GM06990 (cell line): ENCODE data around the gene LECT2.

Experiments used
- DNase-seq: peaks from one replicate; pipeline ENCODE4 v3.0.0-alpha.2; 2011; ENCODE audit not compliant: insufficient read length; ENCODE audit errors: extremely low read depth
- H3K27me3 ChIP-seq: replicated peaks from 2 replicates; pipeline ENCODE4 v1.6.0; 2011; ENCODE audit warnings: low read length; ENCODE audit not compliant: control insufficient read depth, insufficient read depth
- H3K36me3 ChIP-seq: 2 replicates; pipeline ENCODE4 v1.5.1; 2011; ENCODE audit warnings: low read length; ENCODE audit not compliant: control insufficient read depth, insufficient read depth
- H3K4me3 ChIP-seq: replicated peaks from 2 replicates; pipeline ENCODE4 v1.5.1; 2011; ENCODE audit warnings: low read depth, mild to moderate bottlenecking, control low read depth, low read length
- CTCF ChIP-seq: IDR thresholded peaks from 2 replicates; pipeline ENCODE4 v1.5.1; 2011; ENCODE audit warnings: low read length, control low read depth, mild to moderate bottlenecking, inconsistent platforms; ENCODE audit not compliant: insufficient read depth, poor library complexity, severe bottlenecking

LECT2 gene

GRCh38 chr5:135965504-135965903, 10.7 kb upstream of the LECT2 start:
- Histone ChIP-seq H3K36me3 (no peaks in the 10 kb centered on the region), H3K4me3 (no peak overlapping the region), H3K27me3 (0 out of 2 replicates have a peak, but pooled peaks cover 1% of the 10 kb centered on the region)
- TF ChIP-seq CTCF: no peak
- no peak for DNase-seq

GRCh38 chr5:135964670-135965320, 10.0 kb upstream of the LECT2 start:
- no peak for TF ChIP-seq CTCF
- no peak for DNase-seq
- H3K27me3 ChIP-seq: 0 out of 2 replicates have a peak, but pooled peaks cover 1% of the 10 kb centered on the region
- no peak overlapping the region for H3K4me3 ChIP-seq
- no peaks in the 10 kb centered on the region for H3K36me3 ChIP-seq

- no peak for DNase-seq
- H3K4me3 ChIP-seq: no peak overlapping the region
- H3K36me3 ChIP-seq: no peaks in the 10 kb centered on the region
- H3K27me3 ChIP-seq: no peaks in the 10 kb centered on the region
- no peak for TF ChIP-seq CTCF
Observed at GRCh38 chr5:135955525-135955924, 742 bp upstream of the LECT2 start.

GRCh38 chr5:135953850-135954249, 933 bp downstream of the LECT2 start:
- no peaks in the 10 kb centered on the region for H3K27me3 ChIP-seq
- H3K36me3 ChIP-seq: no peaks in the 10 kb centered on the region
- DNase-seq: no peak
- H3K4me3 ChIP-seq: no peak overlapping the region
- no peak for TF ChIP-seq CTCF

GRCh38 chr5:135952683-135953082, 2.1 kb downstream of the LECT2 start:
- Histone ChIP-seq H3K27me3 (no peaks in the 10 kb centered on the region), H3K4me3 (no peak overlapping the region), H3K36me3 (no peaks in the 10 kb centered on the region)
- no peak for TF ChIP-seq CTCF
- DNase-seq: no peak

- DNase-seq: no peak
- Histone ChIP-seq H3K4me3 (no peak overlapping the region), H3K36me3 (no peaks in the 10 kb centered on the region), H3K27me3 (no peaks in the 10 kb centered on the region)
- no peak for TF ChIP-seq CTCF
Observed at GRCh38 chr5:135951807-135952206, 3.0 kb downstream of the LECT2 start.
